Coronary artery (tissue), 2 donors: Measurements from ENCODE around the gene C3orf85.

Experiments
- DNase-seq: peaks from one replicate; pipeline ENCODE4 v3.0.0-alpha.2; 2017; ENCODE audit warnings: low spot score
- H3K27ac ChIP-seq, 2 donors: fragments of 200-600 bp; sonication (generic); one replicate each; pipeline ENCODE4 v1.5.1; 2016 to 2019
- H3K4me3 ChIP-seq: fragments of 200-600 bp; sonication (generic); 2 replicates; pipeline ENCODE4 v1.5.1; 2016; ENCODE audit warnings: mild to moderate bottlenecking, moderate library complexity
- CTCF ChIP-seq: fragments of 200-600 bp; sonication (generic); IDR thresholded peaks from one replicate; pipeline ENCODE4 v1.5.1; 2019; ENCODE audit warnings: antibody characterized with exemption

C3orf85 gene

GRCh38 chr3:109191421-109191820, 54.9 kb downstream of the C3orf85 start:
- DNase-seq, result no peak
- H3K27ac ChIP-seq, result no peak overlapping the region
- no peak overlapping the region for H3K4me3 ChIP-seq
- TF ChIP-seq CTCF, result no peak

GRCh38 chr3:109195815-109196214, 59.3 kb downstream of the C3orf85 start:
- no peak for DNase-seq
- no peak for TF ChIP-seq CTCF
- no peak overlapping the region for H3K4me3 ChIP-seq
- H3K27ac ChIP-seq, result no peak overlapping the region
